ENCODE measurements around the gene NEDD4.
"Not testable (repeated sequence)": the region's sequence is repeated elsewhere in the genome, so short reads cannot be mapped to it uniquely, and the experiment has no call there.

The NEDD4 gene

DNA sequence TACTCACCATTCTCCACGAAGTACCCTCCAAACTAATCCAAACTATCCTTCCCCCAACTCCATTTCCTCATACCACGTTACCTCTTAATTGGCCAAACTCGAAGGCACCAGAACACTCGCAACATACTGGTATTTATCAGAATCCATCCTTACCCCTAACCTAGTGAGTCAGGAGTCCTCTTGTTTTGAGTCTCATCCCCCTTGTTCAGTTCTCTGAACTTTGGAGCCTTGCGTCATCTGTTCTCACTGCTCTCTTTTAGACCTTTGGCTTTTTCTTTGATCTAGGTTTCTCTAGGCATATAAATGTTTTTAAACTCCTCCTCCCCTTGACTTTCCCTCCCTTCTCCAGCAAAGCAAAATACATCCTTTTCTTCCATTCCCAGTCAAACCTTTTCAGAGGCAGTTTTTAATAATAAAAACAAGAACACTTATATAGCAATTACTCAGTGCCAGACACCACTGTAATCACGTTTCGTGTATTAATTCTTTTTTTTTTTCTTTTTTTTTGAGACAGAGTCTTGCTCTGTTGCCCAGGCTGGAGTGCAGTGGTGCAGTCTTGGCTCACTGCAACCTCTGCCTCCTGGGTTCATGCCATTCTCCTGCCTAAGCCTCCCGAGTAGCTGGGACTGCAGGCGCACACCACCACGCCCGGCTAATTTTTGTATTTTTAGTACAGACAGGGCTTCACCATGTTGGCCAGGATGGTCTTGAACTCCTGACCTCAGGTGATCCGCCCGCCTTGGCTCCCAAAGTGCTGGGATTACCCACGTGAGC lies 40.7 kb downstream of the NEDD4 start:
- not testable (repeated sequence) for DNase-seq

DNA sequence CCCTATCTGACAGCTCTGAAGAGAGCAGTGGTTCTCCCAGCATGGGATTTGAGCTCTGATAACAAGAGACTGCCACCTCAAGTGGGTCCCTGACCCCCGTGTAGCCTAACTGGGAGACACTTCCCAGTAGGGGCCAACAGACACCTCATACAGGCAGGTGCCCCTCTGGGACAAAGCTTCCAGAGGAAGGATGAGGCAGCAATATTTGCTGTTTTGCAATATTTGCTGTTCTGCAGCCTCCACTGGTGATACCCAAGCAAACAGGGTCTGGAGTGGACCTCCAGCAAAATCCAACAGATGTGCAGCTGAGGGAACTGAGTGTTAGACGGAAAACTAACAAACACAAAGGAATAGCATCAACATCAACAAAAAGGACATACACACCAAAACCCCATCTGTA lies 48.8 kb downstream of the NEDD4 start:
- DNase-seq: not testable (repeated sequence)

DNA sequence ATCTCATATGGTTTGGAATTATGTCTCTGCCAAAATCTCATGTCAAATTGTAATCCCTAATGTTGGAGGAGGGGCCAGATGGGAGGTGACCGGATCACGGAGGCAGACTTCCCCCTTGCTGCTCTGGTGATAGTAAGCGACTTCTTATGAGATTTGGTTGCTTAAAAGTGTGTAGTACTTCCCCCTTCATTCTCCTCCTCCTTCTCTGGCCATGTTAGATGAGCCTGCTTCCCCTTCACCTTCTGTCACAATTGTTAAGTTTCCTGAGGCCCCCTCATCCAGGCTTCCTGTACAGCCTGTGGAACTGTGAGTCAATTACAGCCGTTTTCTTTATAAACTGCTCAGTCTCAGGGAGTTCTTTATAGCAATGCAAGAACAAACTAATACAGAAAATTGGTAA lies 51.1 kb downstream of the NEDD4 start:
- peak; percentile 14 for DNase-seq

DNA sequence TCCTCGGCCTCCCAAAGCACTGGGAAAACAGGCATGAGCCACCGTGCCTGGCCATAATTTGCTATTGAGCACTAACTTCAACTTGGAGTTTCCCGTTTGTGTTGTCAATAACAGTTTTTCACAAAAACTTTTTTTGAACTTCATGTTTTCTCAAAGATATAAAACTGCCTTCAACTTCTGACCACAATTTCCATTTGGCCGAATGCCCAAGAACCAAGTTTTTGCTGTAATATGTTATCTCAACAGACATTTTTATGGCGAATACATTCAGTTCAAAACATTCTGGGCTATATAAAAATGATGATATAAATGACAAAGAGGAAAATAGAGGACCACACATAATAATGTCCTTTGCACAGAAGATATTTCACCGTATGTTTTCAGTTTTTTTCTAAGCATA lies 56.4 kb downstream of the NEDD4 start:
- no peak for DNase-seq

DNA sequence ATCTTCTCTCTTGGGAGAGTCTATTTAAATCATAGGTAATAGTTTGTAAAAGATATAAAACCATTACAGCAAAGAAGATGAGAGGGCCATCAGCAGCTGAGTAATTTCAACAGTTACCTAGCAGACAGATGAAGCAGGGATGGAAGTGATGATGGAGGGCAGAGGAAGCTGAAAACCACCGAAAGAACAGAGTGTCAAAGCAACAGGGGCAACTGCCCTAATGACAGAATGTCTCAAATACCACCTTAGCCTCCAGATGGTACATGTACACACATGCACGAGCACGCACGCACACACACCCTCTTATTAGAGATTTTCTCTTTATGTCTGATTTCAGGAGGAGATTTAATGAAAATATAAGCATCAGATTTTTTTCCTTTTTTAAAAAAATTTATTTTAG lies 64.5 kb downstream of the NEDD4 start:
- no peak for DNase-seq

DNA sequence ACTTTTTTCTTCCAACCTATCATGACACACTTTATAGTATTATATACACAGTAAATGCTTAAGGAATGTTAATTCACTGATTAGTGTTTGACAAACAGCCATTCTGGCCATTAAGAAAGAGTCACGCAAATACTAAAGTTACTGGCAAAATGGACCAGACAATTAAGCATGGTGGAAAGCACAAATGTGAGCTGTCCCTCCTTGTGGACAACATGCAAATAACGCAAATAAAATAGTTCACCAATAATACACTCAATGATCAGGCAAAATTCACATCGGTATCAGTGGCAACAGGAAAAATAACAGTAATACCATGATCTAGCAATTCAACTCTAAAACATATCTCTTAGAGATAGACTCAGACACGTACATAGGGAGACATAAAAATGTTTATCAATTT lies 71.7 kb downstream of the NEDD4 start:
- no peak for DNase-seq

DNA sequence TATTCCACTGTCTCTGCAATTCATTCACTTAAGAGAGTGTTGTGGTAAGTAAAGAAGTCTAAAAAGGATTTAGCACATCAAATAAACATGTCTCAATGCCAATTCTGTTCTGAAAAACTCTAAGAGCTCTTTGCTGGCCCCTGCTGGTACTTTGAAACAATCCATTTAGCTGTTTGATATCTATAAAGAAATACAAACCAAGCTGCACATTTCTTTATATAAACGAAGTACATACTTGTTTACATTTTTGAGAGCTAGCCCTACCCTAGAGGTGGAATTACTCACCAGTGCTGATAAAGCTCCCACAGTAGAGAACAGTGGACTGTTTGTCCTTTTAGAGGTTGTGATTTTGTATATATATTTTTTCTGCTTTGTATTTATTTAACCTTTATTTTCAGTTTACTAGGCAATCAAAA lies 75.5 kb downstream of the NEDD4 start:
- no peak for DNase-seq

DNA sequence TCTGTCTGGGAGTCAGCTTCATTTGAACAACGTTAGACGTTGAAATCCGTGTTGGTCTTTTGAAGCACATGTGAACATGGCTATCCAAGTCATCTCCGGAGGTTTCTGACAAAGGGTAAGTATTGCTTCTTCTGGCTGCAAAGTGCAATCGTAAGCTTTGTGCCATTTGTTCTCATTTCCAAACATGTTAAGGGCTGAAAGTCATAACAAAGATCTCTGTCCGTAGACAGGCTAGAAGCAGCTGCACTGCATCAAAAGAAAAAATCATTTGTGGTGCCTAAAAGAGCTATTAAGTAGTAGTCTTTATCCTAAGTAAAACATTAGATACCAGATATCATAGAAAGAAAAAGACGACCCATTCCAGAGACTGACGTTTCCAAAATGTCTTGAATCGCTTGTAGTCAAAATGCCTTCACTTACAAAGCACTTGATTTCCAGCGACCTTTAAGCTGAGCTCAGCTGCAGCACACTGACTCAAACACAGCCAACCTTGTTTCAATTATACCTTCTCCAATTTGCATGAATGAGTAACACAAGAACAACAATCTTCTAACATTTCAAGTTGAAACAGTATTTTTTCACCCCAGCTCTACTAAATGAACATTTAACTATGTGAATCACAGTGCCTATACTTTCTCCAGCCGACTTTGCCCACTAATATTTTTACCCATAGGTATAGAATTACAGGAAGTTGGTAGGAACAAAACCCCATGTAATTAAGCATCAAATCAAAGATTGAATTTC lies 76.6 kb downstream of the NEDD4 start:
- DNase-seq: no peak

DNA sequence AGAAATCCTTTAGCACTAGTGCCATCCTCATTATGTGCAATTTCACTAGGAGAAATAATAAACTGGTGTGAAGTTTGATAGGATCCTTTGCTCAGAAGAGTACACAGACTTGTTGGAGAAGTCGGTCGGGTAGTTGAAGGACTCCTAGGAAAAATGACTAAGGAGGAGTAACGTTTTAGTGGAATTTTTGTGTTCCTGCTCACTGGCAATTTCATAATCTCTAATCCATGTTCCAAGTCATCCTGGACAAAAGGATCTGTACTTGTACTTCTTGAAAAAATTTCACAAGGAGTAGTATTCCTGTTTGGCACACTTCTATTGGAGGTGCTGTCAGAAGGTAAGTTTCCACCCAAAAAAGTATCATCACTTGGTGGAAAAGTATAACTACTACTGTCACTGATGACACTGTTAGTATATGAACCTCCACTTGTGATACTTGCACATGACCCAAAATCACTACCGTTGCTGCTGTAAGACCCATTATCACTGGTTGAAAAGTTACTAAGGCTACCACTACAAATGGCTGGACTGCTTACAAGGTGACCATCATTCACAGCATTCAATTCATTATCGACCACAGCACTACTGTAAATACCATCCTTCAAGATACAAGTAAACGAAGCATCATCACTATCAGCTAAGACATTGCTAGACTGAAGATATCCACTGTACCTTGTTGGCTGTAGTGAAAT lies 77.4 kb downstream of the NEDD4 start:
- no peak for DNase-seq

DNA sequence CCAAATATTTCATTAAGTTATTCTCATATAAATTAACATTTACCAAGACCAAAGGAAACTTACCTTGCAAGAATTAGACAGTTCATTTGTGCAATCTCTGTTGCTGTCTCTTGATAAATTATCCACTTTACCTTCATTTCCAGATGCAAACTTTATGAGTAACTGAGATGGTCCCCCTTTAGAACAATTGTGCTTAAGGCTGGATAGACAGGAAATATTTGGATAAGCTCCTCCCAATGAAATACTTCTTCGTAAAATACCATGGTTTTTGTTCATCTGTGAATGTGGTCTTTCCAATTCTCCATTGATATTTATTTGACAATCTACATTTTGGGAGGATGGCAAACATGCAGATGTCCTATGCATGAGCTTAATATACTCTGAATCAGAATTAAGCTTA lies 78.2 kb downstream of the NEDD4 start:
- DNase-seq: no peak

DNA sequence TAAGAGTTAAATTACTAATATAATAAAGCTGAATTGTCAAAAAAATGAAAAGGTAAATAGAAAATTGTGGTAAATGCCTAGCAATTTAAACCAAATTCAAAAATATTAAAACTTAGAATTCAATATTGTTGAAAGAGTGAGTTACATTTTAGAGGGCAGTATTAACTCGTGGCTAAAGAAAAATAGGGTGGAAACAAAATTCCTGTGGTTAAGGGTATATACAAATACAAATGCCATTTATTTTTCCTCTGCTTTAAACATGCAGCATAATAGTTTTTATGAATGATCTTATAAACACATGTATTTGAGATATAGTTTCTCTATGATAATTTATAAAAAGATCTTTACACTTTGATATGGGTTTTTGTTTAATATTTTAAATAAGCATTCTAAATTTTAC lies 79.0 kb downstream of the NEDD4 start:
- no peak for DNase-seq

DNA sequence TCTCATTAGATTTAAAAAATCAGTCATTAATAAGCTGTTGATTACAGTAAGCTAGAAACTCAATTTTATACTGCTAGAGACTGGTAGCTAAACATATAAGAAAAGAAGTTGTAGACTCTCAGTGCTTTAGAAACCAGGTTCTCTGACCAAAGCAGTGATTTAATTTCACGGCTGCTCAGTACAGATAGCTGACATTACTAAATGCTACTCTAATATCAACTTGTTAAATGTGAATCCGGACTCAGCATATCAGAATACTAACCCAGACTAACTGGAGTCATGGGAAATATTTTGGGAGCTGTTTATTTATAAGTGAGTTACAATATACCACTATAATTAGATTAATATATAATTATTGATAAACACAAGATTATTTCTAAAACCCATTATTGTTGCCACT lies 80.4 kb downstream of the NEDD4 start:
- DNase-seq: no peak

DNA sequence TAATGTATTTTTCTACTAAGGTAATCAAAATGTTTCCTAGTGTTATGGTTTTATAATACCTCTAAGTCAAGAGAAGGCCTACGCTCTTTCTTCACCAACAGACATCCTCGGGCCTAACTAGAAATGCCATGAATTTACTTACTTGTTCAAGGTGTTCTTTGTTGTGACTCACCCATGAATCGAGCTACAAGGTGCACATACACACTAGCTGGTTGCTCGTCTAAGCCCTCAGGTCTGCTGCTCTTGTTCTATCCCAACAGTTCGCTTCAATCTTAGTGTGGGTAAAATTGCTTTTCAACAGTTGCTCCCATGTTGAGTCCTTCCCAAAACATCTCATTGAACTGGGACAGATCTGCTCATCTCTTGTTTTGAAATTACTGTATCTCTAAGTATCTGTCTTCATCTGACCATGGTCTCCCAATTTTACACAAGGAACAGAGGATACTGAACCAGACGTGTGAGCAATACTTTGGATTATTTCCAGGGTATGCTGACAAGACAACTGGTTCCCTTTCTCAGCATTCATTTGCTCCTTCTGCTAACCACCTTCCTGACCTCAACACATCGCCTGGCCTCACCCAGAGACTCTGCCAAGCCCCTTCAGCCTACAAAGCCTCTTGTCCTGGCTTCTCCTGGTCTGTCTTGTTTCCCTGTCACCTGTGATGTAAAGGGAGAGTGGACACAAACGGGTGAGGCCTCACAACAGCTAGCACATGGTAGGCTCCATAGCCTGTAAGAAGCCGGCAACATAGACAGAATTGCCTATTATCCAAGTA lies 84.2 kb downstream of the NEDD4 start:
- DNase-seq: no peak

DNA sequence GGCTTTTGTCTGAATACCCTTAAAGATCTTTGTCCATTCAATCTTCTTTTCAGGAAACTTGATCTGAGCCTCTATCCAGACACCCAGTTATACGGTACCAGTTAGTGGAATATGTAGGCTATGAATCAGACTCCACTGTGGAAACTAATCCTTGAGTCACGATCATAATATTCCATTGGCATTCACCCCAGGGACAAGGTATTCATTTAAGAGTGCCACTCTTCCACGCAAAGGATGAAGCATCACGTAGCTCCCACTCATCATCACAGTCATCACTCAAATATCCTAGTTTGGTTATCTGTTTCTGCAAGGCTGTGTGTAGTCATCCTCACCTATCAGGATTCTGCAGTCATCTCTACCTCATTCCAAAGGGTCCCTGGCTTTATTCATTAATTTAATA lies 85.6 kb downstream of the NEDD4 start:
- DNase-seq: no peak

DNA sequence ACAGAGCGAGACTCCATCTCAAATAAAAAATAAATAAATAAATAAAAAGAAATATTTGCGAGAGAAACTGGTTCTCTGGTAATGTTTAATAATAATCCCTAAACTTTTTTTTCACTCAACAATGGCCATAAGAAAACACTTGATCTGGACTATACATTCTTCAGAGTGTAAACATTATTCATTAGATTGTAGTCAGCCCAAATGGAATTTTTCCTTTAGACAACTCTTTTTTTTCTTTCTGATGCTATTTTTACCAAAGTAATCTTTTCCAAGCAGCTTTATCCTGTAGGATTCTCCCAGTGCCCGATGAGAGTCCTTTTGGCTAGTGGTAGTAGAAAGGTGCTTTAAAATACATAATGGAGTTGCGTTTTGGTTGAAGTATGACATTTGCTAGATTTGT lies 90.4 kb downstream of the NEDD4 start:
- DNase-seq: no peak

DNA sequence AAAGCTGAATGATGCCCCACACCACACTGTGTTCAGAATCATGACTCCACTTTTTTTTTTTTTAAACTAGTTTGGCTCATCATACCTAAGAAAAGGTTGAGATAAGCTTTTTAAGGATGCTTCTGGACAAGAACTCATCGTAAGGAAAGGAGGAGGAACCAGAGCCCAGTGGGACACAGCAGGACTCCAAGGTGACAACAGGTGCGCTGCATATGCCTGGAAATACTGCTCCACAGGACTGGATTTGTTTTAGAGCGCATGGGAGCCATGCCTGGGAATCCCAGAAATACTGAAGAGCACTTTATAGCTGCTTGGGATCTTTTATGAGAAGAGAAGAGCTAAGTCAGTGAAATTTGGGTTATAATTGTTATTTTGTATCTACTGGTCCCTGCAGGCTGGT lies 93.4 kb downstream of the NEDD4 start:
- DNase-seq: no peak

DNA sequence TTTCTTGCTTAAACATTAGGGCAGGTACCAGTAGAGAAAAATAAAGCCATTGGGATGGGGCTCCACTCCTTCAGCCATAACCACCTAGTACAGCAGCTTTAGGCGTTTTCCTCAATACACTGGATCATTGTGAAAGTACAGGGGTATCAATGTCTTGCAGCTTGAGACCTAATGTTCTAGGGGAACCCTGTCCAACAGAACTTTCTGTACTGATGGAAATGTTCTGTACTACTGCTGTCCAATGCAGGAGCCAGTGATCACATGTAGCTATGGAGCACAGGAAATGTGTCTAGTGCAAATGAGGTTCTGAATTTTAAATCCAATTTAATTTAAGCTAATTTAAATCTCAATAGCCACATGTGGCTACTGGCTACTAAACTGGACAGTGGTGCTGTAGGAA lies 93.9 kb downstream of the NEDD4 start:
- no peak for DNase-seq

DNA sequence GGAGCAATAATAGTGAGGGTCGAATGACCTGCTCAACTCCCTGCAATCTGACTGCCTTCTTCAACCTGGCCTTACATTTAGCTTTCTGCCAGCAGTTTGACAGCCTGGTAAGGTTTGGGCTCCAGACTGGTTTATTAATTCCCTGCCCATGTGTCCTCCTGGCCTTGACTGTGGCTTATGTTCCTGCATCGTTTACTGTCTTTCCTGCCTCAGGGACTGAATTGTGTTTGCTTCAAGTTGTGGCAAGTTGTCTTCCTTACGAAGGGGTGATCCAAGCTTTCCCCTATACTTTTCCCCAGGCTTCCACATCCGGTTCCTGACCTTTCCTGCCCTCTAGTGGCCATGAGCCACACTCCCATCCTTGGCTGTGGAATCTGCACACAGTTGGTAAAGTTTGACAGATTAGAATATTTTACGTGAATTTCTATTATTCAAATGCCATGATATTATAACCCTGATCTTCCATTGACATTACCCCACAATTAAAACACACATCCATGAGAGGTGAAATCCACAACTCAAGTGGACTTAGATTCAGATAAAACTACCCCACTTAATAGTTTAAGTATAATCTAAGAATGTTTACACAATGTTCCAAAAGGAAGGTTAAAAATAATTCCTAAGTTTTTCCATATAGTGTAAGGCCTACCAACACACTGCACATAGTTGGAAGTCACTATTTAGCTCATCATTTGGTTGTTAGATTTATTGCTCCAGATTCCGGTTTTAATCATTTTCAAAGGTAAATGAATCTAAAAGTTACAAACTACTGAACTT lies 95.7 kb downstream of the NEDD4 start:
- DNase-seq: no peak

DNA sequence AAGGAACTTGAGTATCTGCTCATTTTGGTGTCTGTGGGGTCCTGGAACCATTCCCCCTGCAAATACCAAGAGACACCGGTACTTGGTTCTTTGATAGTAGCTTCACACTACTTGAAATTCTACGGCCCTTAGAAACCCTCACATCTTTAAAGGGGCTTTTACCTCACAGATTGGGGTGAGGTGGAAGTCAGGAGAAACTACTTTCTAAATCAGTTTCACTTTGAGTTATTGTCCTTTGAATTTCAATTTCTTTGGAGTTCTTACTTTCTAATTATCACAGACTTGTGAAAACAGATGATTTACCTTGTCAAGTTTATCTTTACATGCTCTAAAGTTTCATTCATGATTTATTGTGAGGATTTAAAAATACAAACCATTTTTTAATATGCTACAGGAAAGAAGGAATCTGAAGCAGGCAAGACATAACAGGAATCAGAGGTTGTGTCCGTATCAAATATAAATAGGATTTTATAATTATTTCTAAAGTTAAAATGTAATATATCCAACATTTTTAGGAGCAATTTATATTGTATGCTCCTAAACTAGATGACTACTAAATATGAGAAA lies 98.9 kb downstream of the NEDD4 start:
- DNase-seq: no peak

DNA sequence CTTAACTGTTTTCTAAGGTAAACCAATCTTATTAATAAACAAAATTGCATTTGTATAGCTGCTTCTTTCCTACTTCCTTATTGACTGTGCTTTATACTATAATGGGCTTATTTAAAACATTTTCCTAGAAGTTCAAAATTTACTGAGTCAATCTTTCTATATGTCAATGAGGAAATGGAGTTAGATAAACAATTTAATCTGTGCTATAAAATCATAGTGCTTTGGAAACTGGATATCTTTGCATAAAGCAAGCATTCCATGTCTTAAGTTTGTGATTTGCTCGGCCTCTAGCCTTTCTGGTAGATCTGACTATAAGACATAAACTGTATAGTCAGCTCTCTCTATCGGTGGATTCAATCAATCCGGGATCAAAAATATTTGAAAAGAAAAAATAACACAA lies 99.6 kb downstream of the NEDD4 start:
- DNase-seq: no peak

DNA sequence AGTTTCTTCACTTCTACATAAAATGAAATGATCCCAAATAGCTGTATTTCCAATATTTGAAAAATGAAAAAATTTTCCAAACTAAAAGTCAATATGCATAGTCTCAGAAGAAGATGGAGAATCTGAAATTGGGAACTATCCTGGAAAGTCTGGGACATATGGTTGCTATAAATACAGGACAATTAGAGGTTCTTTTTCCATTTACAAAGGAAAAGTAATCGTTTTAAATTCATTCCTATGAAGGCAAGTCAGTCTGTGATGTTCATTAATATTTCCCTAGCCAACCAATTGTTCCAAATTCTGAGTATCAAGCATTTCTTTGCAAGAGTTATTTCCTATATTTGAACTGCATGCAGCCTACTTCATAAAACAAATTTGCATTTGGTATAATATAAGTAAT lies 102.2 kb downstream of the NEDD4 start:
- DNase-seq: no peak

DNA sequence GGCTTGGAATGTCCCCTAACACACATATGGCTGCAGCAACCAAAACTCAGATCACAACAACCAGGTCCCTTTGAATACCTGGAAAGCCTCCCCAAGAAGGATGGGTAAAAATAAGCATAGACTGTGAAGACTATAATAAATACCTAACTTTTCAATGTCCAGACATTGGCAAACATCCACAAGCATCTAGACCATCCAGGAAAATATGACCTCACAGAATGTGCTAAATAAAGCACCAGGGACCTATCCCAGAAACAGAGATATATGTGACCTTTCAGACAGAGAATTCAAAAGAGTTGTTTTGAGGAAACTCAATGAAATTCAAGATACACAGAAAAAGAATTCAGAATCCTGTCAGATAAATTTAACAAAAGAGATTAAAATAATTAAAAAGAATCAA lies 109.2 kb downstream of the NEDD4 start:
- DNase-seq: no peak
